GM19238 (cell line): ENCODE data around the gene RTL3.
"Not testable (repeated sequence)": the region's sequence is repeated elsewhere in the genome, so short reads cannot be mapped to it uniquely, and the experiment has no call there.

ENCODE experiments used
- DNase-seq: peaks from one replicate; pipeline ENCODE4 v3.0.0; 2011; ENCODE audit warnings: low spot score; ENCODE audit not compliant: insufficient read length

Gene RTL3

GRCh38 chrX:78658845-78659744 is at the start of gene RTL3:
TSS of gene RTL3 (minus strand) at chrX:78659328. CDS start at chrX:78658420, 908 bp downstream.
- no peak for DNase-seq

GRCh38 chrX:78708816-78709215 is 49.7 kb upstream of the RTL3 start:
- no peak for DNase-seq

GRCh38 chrX:78708262-78708661 is 49.1 kb upstream of the RTL3 start:
- peak; percentile 4 for DNase-seq

GRCh38 chrX:78706071-78706470 is 46.9 kb upstream of the RTL3 start:
- DNase-seq, result no peak

GRCh38 chrX:78693536-78693935 is 34.4 kb upstream of the RTL3 start:
- DNase-seq, result no peak

DNA sequence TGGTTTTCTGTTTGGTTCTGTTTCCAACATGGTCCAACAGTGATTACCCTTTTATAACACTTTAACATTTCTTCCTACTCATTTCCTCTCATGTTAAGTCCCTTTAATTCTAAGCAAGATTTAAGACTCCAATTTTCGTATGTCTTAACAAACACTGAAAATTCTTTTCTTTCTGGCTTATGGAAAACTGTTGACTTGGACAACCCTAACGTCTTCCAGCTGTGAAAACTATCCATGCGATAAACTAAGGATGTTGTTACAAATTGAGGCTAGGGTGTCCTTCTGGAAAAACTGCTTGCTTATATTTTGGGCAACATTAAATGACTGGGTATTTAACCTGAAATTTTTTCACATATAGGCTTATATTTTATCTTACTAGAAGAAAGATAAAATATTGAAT is 33.9 kb upstream of the RTL3 start:
- no peak for DNase-seq

- no peak for DNase-seq
Observed at GRCh38 chrX:78687586-78687985, 28.5 kb upstream of the RTL3 start.

DNA sequence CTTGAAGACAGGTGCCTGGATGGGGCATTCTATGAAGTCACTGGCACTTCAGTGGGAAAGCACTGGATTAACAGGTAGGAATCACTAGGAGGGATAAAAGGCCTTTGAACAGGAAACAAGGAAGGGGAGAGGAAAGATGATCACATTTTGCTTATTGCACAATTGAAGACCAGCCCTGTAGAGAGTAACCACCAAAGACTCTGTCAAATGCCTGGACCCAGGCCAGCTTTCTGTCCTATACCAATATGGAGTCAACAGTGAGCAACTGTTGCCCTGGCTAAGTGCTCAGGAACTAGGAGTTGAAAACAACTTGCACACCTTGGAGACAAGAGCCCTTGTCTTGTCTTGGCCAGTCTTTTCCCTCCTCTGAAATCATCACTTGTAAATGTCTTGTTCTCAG is 14.1 kb upstream of the RTL3 start:
- no peak for DNase-seq

DNA sequence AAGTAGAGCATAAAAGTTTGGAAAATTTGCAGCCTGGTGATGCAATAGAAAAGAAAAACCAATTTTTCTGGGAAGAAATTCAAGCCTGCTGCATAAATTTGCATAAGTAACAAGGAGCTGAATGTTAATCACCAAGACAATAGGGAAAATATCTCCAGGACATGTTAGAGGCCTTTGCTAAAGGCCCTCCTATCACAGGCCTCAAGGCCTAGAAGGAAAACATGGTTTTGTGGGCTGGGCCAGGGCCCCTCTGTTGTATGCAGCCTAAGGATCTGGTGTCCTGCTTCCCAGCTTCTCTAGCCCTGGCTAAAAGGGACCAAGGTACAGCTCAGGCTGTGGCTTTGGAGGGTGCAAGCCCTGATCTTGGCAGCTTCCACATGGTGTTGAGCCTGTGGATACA is 6.2 kb upstream of the RTL3 start:
- no peak for DNase-seq

DNA sequence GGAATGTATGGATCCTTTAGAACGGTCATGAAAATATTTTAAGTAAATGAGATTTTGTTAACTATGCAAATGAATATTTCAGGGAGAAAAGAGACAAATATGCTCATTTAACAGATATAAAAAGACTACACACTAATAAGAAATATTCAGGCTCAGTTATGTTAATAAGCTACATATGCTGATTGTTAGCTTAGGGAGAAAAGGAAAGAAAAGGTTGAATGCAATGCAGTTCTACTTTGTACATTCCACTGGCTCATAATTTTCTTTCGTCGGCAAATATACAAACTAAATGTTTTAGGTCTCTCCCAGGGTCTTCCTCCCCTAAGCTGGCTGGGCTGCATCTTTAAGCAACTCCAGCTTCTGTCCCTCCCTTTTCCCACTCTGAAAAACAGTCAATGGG is 2.7 kb upstream of the RTL3 start:
- DNase-seq, result no peak

DNA sequence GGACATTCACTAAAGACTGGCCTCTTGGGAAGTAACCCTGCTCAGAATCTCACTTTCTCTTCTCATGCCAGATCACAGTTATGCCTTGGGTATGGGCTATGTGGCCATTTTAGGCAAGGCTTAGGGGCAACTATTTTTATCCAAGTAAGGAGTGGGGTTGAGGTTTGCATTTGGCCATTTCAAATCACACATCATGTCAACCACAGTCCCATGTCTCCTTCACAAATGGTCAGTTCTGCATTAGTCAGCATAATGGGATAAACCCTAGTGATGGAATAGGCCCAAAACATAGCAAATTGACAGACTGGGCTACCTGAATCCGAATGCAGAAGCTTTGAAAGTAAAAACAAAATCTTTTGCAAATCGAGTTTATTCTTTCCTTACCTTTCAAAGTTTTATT is 827 bp upstream of the RTL3 start:
- DNase-seq, result no peak

- no peak for DNase-seq
Observed at GRCh38 chrX:78658414-78658813, 714 bp downstream of the RTL3 start.

DNA sequence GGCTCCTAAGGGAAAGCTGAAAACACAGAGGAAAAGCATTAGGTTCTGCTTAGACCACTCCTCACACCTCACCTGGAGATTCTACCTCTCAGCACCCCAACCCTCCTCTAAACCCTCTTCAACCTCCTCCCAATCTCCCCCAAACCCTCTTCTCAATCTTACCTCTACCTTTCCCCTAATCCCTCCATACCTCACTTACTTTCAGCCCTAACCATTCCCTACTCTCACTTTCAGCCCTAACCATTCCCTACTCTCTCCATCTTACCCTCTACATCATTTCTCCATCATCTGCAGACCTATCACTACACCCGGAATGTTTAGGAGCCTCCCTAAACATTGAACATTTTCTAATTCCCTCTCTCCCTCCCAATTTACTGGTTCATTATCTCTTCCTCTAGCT is 3.5 kb downstream of the RTL3 start:
- DNase-seq, result no peak

DNA sequence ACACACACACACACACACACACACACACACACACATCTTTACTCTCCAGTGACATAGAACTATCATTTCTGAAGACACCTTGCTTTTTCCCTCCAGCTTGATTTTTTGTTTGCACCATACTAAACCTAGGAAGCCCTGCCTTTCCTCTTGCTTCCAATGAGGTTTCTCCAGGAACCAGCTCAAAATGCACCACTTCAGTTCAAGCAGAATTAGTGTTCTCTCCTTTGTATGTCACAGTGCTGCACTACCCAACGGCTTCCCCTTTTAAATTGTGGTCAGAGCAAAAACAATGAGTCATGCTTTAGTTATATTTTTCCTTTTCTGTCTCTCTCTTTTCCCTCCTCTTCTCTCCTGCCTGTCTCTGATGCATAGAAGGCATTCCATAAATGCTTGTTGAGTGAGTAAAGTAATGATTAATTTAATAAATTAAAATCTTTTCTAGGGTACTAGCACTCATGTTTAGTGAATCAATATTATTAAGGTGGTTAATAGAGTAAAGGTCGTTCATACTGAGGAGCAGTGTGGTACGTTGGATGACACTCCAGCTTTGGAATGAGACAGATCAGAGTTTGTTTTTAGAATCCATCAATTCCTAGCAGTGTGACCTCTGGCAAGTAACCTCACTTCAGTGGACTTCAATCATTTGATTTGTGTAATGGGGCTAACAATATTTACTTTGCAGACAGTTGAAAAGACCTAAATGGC is 5.9 kb downstream of the RTL3 start:
- no peak for DNase-seq

GRCh38 chrX:78650906-78651437 is 8.2 kb downstream of the RTL3 start:
- no peak for DNase-seq

DNA sequence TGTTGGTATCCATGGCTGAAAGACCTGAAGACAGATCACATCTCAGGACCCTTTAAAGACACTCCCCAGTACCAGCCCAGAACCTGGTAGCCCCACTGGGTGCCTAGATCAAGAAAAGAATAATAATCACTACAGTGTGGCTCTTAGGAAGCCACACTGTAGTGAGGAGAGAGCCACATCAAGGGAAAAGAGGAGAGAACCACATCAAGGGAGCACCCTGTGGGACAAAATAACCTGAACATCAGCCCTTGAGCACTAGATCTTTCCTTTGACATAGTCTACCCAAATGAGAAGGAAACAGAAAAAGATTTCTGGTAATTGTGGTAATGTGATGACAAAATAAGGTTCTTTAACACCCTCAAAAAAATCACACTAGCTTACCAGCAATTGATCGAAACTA is 15.3 kb downstream of the RTL3 start:
- DNase-seq, result no peak

DNA sequence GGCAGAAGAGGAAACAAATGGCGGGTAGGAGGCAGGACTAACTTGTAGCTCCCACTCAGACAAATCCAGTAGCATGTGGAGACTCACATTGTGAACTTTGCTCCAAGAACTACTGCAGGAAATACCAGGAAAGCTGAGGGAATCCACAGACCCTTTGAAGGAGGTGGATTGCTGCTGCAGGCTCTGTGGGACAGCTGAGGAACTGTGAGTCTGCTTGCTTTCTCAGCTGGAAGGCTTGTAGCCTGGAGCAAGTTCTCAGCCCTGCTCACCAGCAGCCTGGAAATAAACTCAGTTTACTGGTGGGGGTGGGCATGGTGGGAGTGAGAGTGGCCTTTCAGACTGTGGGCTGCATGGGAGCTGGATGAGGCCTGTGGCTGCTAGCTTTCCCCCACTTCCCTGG is 16.0 kb downstream of the RTL3 start:
- DNase-seq, result no peak

DNA sequence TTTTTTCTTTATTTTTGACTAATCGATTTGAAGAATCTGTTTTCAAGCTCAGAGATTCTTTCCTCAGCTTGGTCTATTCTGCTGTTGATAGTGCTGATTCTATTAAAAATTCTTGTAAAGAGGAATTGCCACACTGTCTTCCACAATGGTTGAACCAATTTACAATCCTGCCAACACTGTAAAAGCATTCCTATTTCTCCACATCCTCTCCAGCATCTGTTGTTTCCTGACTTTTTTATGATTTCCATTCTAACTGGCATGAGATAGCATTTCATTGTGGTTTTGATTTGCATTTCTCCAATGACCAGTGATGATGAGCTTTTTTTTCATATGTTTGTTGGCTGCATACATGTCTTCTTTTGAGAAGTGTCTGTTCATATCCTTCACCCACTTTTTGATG is 23.0 kb downstream of the RTL3 start:
- DNase-seq, result not testable (repeated sequence)

DNA sequence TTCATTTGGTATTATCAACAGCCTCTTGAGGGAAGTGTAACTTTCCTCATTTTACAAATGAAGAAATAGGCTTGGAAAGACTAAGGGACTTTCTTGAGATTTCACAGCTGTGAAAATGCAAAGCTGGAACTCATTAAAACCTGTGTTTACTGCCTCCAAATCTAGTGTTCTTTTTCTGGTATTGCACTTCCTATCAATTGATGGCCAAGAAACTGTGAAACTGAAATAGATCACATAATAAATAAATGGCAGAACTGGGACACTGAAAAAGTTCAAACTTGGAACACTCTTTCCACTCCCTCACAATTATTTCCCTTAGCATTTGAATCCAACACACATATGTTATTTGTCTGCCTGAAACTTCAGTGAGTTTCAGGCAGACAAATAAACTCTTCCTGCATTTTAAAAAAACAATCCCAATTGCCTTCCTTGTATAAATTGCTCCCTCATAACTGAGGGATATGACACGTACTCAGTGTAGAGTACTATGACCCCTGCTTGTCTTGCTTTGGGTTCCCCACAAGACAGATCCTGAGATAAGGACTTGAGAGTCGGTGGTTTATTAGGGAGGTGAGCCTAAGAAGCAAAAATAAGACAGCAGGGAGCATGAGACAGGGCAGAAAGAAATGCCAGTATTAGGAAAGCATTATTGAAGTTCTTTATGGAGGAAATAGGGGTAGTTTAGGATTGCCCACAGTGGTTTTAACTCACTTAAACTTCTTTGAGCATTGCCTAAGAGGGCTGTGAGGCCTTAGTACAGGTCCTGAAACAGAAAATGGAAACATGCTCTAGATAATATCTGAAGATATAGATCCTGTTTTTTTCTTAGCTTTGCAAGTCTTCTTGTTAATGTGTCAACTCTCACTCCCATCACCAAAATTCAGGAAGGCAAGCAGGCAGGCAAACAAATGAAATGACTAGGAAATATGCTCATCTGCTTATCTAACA is 33.9 kb downstream of the RTL3 start:
- DNase-seq, result no peak

GRCh38 chrX:78624426-78624825 is 34.7 kb downstream of the RTL3 start:
- no peak for DNase-seq

DNA sequence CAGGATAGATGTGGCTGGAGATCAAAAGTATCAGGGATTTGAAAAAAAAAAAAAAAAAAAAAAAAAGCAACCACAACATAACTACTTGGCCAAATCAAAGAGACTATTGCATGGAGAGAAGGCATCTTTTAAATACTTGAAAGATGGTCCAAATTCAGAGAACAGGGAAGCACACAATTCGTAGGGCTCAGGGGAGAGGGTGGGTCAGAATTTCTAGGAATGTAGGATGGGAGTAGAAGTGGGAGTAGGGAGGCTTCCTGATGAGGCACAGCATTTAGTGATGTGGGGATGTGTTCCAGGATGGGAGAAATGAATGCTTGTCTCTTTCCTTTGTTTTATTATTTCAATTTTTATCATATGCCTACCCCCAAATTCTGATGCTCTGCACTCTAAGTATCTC is 36.3 kb downstream of the RTL3 start:
- no peak for DNase-seq
